ENCODE data around the gene GALNT16. TPM values are rescaled to one million over a fixed set of nuclear protein-coding genes. Genes with fewer than 3 reads are reported as not detected.
A peak's percentile ranks its signal among the peaks of the same experiment; 100 is the strongest.

Gene GALNT16
- total RNA-seq, 1 donor from 2014 or later, result 6.2 TPM

DNA sequence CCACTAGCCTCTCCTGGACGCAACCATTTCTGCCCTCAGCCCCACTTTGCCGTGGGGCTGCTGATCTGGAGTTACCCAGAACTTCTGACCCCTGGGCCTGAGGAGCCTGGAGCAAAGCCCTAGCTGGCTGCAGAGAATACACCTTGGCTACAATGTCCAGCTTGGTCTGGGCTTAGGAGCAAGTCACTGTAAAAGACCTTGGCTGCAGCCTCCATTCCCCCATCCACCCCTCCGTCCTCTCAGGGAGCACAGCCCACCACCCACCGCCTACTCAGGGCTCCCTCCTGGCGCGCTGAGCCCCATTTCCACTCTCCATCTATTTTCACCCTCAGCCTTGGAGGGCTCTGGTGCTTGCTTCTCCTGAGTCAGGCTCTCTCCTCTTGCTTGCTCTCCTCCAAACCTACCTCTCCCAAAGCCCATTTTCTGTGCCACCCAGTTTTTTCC, 95.2 kb downstream of the GALNT16 start:
- DNase-seq (ENCODE audit: low read depth) (no peak), FAIRE-seq (no peak)
- H3K4me3 Mint-ChIP-seq (ENCODE audit: unreplicated experiment), result no peak overlapping the region
- H3K4me1 Mint-ChIP-seq (ENCODE audit: low read depth, unreplicated experiment), result peaks cover 11% of the 10 kb centered on the region
- H3K9me3 ChIP-seq (ENCODE audit: insufficient read depth, low read depth, low read length), result no peaks in the 10 kb centered on the region
- peaks cover 2% of the 10 kb centered on the region for H3K36me3 Mint-ChIP-seq (ENCODE audit: low read depth, unreplicated experiment)
- TF ChIP-seq EZH2 (IDR thresholded peaks at IDR 0.05; ENCODE audit: insufficient read depth, low read length), result no peak
- TF ChIP-seq, protein P1, sequence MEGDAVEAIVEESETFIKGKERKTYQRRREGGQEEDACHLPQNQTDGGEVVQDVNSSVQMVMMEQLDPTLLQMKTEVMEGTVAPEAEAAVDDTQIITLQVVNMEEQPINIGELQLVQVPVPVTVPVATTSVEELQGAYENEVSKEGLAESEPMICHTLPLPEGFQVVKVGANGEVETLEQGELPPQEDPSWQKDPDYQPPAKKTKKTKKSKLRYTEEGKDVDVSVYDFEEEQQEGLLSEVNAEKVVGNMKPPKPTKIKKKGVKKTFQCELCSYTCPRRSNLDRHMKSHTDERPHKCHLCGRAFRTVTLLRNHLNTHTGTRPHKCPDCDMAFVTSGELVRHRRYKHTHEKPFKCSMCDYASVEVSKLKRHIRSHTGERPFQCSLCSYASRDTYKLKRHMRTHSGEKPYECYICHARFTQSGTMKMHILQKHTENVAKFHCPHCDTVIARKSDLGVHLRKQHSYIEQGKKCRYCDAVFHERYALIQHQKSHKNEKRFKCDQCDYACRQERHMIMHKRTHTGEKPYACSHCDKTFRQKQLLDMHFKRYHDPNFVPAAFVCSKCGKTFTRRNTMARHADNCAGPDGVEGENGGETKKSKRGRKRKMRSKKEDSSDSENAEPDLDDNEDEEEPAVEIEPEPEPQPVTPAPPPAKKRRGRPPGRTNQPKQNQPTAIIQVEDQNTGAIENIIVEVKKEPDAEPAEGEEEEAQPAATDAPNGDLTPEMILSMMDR (IDR thresholded peaks at IDR 0.05; ENCODE audit: insufficient read depth, low read depth, low read length), result no peak
- H3K27me3 Mint-ChIP-seq (ENCODE audit: low read depth, unreplicated experiment), result peaks cover 34% of the 10 kb centered on the region
- no peak overlapping the region for H3K27ac ChIP-seq (ENCODE audit: low read depth, low read length)
- H4K20me1 ChIP-seq (ENCODE audit: insufficient read depth, low read length), result no peaks in the 10 kb centered on the region
- peak overlapping the region; percentile 0 for H3K9ac ChIP-seq (ENCODE audit: low read length)
- H3K36me3 ChIP-seq (ENCODE audit: insufficient read depth, low read length), result no peaks in the 10 kb centered on the region
- H3K4me3 ChIP-seq (ENCODE audit: insufficient read depth, low read depth, low read length), result no peak overlapping the region
- peaks cover 1% of the 10 kb centered on the region for H3K9me3 Mint-ChIP-seq (ENCODE audit: unreplicated experiment)
- H3K79me2 ChIP-seq (ENCODE audit: insufficient read depth, low read length), result no peaks in the 10 kb centered on the region
- H2AFZ ChIP-seq (ENCODE audit: low read depth, low read length), result no peak overlapping the region
- H3K4me1 ChIP-seq (ENCODE audit: insufficient read depth, low read length), result peaks cover 7% of the 10 kb centered on the region
- H3K4me2 ChIP-seq (ENCODE audit: low read length), result no peak overlapping the region
- peak overlapping the region; percentile 66 for H3K27ac Mint-ChIP-seq (ENCODE audit: unreplicated experiment)
- H3K27me3 ChIP-seq (ENCODE audit: insufficient read depth, low read length), result no peaks in the 10 kb centered on the region

DNA sequence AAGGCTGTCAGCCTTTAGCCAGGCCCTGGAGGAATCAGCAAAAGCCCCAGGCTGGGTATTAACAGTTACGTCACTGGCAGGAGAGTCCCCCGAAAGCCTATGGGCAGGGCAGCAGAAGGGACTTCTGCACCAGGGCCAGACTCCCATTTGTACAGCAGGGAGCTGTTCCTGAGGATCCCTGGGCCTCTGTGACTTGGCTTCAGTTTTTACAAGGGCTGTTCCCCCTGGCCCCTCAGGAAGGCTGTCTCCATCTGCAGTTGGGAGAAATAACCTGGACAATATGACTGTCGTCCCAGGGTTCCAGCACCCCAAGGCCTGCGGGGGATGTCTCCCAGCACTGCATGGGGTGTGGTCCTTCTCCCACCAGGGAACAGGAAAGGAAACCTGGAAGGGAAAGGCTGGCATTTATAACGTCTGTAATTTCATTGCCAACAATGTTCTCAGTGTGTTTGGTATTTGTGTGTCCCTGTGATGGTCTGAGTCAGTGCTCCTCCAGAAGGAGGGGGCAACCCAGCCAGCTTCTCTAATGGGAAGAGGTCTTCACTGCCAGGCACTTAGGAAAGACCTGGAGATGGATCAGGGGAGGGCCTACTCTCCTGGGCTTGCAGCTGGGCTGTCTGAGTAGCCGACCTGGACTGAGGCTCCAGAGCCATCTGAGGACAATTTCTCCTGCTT, 95.8 kb downstream of the GALNT16 start:
- DNase-seq (ENCODE audit: low read depth) (peak; percentile 80), FAIRE-seq (peak; percentile 37)
- H3K9me3 Mint-ChIP-seq (ENCODE audit: unreplicated experiment), result no peaks in the 10 kb centered on the region
- Histone ChIP-seq H3K4me1 (ENCODE audit: insufficient read depth, low read length) (peaks cover 7% of the 10 kb centered on the region), H3K4me3 (ENCODE audit: insufficient read depth, low read depth, low read length) (no peak overlapping the region), H2AFZ (ENCODE audit: low read depth, low read length) (no peak overlapping the region), H3K27ac (ENCODE audit: low read depth, low read length) (no peak overlapping the region), H3K9me3 (ENCODE audit: insufficient read depth, low read depth, low read length) (no peaks in the 10 kb centered on the region), H3K36me3 (ENCODE audit: insufficient read depth, low read length) (no peaks in the 10 kb centered on the region), H3K79me2 (ENCODE audit: insufficient read depth, low read length) (no peaks in the 10 kb centered on the region), H3K27me3 (ENCODE audit: insufficient read depth, low read length) (no peaks in the 10 kb centered on the region), H4K20me1 (ENCODE audit: insufficient read depth, low read length) (no peaks in the 10 kb centered on the region), H3K9ac (ENCODE audit: low read length) (peak overlapping the region; percentile 0), H3K4me2 (ENCODE audit: low read length) (no peak overlapping the region)
- no peak for TF ChIP-seq EZH2 (IDR thresholded peaks at IDR 0.05; ENCODE audit: insufficient read depth, low read length)
- TF ChIP-seq, protein P1 (IDR thresholded peaks at IDR 0.05; ENCODE audit: insufficient read depth, low read depth, low read length), result no peak
- H3K27ac Mint-ChIP-seq (ENCODE audit: unreplicated experiment), result no peak overlapping the region
- peaks cover 2% of the 10 kb centered on the region for H3K36me3 Mint-ChIP-seq (ENCODE audit: low read depth, unreplicated experiment)
- H3K4me1 Mint-ChIP-seq (ENCODE audit: low read depth, unreplicated experiment), result peaks cover 11% of the 10 kb centered on the region
- H3K27me3 Mint-ChIP-seq (ENCODE audit: low read depth, unreplicated experiment), result peaks cover 28% of the 10 kb centered on the region
- H3K4me3 Mint-ChIP-seq (ENCODE audit: unreplicated experiment), result no peak overlapping the region

DNA sequence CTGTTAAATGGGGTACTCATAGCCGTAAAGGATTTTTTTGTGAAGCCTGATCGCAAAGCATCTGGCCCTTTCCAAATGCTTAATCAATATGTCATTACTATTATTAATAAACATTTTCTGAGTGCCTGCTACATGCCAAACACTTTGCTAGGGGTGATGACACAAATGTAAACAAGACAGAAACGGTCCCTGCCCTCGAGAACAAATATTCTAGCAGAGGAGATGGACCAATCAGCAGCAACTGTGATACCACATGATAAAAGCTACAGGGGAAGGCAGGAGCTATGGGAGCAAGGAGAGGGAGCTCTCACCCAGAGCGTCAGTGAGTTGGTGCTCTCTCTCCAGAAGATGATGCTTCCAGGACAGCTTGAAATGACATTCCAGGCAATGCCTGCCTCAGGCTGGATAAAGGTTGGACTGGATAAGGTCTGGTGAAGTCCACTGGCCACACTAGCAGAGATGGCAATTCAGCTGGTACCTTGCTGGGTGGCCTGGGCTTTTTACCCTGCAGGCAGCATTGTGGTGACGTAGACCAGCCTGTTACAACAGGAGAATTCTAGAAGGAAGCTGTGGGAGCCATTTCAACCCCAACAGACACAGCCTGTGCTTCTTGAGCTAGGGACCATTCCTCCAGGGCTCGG, 97.1 kb downstream of the GALNT16 start:
- Histone ChIP-seq H3K27ac (ENCODE audit: low read depth, low read length) (no peak overlapping the region), H3K4me3 (ENCODE audit: insufficient read depth, low read depth, low read length) (no peak overlapping the region), H3K79me2 (ENCODE audit: insufficient read depth, low read length) (no peaks in the 10 kb centered on the region), H3K4me1 (ENCODE audit: insufficient read depth, low read length) (peaks cover 7% of the 10 kb centered on the region), H3K27me3 (ENCODE audit: insufficient read depth, low read length) (no peaks in the 10 kb centered on the region), H3K9me3 (ENCODE audit: insufficient read depth, low read depth, low read length) (no peaks in the 10 kb centered on the region), H2AFZ (ENCODE audit: low read depth, low read length) (no peak overlapping the region), H3K9ac (ENCODE audit: low read length) (no peak overlapping the region), H3K4me2 (ENCODE audit: low read length) (no peak overlapping the region), H3K36me3 (ENCODE audit: insufficient read depth, low read length) (no peaks in the 10 kb centered on the region), H4K20me1 (ENCODE audit: insufficient read depth, low read length) (no peaks in the 10 kb centered on the region)
- Mint-ChIP-seq H3K27me3 (ENCODE audit: low read depth, unreplicated experiment) (peaks cover 24% of the 10 kb centered on the region), H3K27ac (ENCODE audit: unreplicated experiment) (no peak overlapping the region), H3K4me3 (ENCODE audit: unreplicated experiment) (no peak overlapping the region), H3K9me3 (ENCODE audit: unreplicated experiment) (no peaks in the 10 kb centered on the region), H3K4me1 (ENCODE audit: low read depth, unreplicated experiment) (peaks cover 11% of the 10 kb centered on the region), H3K36me3 (ENCODE audit: low read depth, unreplicated experiment) (peaks cover 2% of the 10 kb centered on the region)
- DNase-seq (ENCODE audit: low read depth), result no peak
- no peak for TF ChIP-seq EZH2 (IDR thresholded peaks at IDR 0.05; ENCODE audit: insufficient read depth, low read length)
- TF ChIP-seq, protein P1 (IDR thresholded peaks at IDR 0.05; ENCODE audit: insufficient read depth, low read depth, low read length), result no peak
- FAIRE-seq, result no peak

All from astrocyte (in vitro differentiated cells and primary cell).